Fibroblast of skin of back (primary cell): ENCODE results near the gene RIPOR1.

Experiments used
- DNase-seq: peaks from one replicate; pipeline ENCODE4 v3.0.0-alpha.2; 2013

RIPOR1 gene

DNA sequence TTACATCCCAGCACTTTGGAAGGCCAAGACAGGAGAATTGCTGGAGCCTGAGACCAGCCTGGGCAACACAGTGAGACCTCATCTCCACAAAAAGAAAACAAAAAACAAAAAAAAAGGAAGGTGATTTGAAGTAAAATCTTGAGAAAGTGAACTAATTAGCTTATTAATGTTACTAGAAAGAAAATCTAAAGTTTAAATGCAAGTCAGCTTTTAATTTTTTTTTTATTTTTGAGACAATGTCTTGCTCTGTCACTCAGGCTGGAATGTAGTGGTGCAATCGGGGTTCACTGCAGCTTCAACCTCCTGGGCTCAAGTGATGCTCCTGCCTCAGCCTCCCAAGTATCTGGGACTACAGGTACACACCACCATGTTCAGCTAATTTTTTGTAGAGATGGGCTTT lies 30.2 kb downstream of the RIPOR1 start:
- no peak for DNase-seq

DNA sequence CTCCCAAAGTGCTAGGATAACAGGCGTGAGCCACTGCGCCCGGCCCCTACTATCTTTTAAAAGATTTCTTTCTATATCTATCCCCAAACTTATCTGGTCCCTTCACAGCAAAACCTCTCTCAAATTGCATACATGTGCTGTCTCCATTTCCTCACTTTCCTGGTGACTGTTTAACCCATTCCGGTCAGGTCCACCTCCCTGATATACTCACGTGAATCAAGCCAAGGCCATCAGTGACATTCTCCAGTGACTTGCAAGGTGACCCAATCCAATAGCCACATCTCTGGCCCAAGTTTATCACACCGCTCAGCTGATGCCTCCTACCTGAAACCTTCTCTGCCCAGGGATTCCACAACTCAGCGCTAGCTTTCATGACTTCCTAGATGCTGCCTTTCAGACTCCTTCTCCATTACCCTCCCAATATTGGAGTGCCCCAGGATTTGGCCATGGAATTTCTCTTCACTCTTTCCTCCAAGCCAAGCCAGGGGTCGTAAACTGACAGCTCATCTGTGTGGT lies 32.3 kb downstream of the RIPOR1 start:
- DNase-seq = no peak

DNA sequence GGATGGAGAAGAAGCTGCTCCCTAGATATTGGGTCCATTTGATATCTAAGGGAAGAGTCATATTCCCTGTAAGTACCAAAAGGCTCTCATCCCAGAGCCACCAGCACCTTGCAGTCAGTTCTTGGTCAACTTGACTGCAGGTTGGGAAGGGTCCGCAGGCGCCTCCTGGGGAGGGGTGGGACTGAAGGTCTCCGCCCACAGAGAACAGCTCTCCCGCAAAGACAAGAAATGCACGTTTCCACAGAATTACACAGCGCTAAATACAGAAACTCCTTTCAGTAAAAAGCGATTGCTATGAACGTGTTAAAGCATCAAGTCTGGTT lies 32.8 kb downstream of the RIPOR1 start:
- DNase-seq = no peak

DNA sequence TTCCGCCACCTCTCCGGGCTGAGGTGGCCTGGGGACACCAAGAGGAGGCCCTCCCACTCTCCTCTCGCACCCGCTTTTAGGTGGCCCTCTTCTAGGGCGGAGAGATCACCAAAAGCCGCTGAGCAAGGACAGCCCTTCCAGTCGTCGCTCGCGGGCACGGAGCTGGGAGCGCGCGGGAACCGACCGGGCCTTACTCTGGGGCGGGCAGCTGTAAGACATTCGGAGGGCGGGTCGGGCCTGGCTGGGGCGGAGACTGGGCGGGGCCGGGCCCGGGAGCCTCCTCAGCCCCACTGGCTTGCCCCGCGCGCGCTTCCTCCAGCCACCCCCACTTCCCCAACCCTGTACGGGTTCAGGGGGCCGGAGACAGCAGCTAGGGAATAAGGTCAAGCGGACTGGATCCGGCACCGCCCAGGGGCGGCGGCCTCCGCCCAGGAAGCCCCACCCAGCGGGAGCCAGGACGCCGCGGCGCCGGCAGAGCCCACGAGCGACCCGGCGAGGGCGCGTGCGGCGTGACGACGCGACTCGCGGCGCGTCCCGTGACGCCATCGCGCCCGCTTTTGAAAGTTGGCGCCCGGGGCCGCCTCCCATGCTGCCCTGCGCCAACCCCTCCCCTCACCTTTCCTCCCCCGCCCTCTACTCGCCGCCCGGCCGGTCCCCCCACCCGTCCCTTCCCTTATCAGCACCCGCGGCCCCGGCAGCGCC lies 33.3 kb downstream of the RIPOR1 start:
- DNase-seq = peak; percentile 98

DNA sequence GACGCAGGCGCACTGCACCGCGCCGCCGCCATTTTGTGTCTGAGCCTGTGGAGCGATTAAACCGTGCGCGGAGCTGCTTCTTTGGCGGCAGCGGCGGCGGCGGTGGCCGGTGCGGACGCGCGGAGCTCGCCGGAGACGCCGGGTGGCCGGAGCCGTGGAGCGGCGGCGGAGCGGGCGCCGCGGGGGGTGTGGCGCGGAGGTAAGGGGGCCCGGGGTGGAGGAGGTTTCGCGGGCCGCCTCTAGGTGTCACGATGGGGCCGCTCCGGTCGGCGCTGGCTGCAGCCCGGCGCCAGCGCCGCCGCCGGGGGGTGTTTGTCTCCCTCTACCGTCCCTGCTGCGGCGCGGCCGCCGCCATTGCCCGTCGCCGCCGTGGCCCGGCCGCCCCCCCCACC lies 33.9 kb downstream of the RIPOR1 start, which contains the start of gene CTCF:
Gene CTCF (plus strand): TSS at position 1 of the 392 bp plus-strand sequence. CDS start 48,307 bp downstream, outside the sequence.
- peak; percentile 82 for DNase-seq

DNA sequence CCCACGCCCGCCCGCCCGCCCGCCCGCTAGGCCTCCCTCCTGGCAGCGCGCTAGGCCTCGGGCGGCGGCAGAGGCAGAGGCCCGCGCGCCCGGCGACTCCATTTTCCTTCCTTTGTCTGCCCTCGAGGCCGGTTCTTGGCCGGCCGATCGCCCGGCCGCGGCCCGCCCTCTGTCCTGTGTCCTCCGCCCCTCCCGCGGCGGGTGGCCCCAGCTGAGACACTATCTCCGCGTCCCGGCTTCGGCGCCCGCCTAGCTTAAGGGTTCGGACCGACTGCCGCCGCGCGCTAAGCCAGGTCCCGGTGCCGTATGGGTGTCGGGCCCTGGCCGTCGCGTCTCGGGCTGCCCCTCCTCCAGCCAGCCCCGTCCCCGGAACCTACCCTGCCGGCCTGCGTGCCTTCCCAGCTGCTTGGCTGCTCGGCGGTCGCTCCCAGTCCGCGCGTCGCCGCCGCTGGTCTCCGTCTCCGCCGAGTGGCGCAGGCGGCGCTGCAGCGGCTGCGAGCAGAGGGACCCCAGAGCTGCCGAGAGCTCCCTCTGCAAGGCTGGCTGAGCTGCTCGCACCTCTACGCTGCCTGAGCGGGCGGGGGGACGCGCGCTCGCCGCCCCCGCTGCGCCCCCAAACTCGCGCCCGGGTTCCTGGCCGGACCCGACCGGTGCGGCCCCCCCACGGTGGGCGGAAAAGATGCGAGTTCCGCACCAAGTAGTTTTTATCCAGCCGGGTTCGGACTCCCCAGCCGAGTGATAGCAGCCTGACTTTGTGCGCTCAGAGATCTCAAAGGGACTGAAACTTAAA lies 34.5 kb downstream of the RIPOR1 start:
- peak; percentile 69 for DNase-seq

DNA sequence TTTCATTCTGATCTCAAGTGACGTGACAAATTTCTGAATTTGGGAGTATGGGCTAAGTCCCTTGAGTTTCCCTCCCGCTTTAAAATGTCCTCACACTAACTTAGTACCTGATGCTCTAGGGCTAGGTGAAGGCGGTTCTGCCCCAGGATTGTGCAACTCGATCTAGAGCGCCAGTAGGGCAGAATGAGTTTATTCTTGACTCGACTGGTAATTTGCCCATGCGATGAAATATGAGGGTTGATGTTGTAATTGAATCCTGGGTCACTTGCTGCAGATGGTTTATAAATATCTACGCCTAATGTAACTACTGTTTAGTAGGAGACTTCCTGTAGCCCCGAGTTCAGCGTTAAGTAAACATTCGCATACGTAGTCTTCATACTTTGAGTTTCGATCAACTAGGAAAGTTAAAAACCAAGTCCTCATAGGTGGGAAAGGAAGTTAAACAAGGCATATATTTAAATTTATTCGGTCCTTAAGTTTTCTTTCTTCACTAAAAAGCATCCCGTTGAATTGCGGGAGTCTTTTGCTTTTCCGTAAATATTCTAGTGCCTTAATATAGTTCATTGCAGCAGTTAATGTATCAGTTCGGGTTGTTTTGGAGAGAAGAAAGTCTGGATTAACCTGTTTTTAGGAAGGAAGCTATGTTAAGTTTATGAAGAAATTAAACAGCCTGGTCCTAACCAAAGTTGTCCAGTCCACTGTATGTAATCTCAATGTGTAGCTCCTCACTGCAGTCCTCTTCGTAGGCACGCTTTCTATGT lies 35.3 kb downstream of the RIPOR1 start:
- DNase-seq = peak; percentile 34

DNA sequence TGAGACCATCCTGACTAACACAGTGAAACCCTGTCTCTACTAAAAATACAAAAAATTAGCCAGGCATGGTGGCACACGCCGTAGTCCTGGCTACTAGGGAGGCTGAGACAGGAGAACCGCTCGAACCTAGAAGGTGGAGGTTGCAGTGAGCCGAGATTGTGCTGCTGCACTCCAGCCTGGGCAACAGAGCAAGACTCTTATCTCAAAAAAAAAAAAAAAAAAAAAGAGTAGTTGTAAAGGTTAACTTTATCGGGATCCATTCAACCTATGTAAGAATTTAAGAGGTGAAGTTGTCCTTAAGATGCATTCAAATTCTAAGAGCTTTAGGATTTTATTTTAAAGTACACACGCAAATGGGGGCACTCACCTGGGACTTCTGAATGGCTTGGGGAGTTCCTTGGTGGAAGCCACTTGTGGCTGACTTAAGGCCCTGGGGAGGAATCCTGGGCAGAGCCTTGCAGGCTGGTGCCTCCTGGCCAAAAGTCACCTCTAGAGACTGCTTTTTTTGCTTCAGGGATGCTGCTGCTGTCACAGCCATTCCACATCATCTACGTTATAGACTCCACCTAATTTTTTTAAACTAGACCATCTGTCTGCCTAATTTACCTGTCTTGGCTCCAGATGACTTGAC lies 37.0 kb downstream of the RIPOR1 start:
- no peak for DNase-seq

DNA sequence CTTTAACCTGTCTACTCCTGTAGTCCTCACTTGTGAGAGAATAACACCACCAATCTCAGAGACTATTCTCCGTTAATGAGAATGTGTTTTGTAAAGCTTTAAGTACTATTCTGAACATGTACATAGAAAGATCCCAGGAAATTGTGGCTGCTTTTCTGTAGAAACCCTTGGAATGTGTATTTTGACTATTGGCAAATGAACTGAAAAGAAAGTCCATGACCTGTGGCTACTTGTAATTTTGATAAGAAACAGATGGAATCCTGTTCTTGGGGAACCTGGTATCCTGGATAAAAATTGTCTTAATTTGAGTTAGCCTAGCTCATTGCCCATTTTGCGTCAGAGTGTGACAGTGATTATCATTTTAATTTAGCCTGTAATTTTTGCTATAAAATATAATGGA lies 42.8 kb downstream of the RIPOR1 start:
- peak; percentile 24 for DNase-seq

DNA sequence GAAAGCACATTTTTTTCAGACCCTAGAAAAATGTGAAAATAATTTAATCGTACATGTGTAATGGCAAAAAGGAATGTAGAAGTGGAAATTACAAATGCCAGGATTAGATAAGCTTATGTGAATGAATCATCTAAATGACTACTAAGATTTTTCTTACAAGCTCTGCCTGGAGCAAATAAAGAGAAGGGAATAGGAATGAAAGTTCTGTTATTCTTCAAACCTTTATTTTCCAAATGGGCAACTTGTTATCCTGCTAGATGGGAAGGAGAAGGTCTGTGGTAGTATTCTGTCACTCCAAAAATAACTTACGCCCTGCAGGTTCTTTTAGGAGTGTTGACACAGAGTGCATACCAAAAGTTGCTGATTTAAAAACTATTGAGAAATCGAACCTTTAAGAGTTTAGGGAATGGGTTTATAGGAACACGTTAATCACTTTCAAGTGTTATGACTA lies 43.4 kb downstream of the RIPOR1 start:
- peak; percentile 78 for DNase-seq

DNA sequence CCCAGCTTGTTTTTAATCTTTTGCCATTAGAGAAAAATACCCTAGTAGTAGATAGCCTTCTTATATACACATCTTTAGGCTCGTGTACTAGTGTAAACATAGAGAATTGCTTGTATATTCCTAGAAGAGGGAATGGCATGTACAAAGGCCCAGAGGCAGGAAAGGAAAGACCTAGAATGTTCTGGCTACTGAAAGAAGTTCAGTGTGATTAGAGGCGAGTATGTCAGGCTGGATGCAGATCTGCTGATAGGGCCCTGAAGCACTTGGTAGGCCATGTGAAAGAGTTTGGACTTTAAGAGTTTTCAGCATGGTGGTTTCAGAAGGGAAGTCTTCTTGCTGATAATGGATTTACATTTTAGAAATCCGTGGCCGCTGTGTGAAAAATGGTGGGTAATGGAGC lies 51.1 kb downstream of the RIPOR1 start:
- DNase-seq = no peak

DNA sequence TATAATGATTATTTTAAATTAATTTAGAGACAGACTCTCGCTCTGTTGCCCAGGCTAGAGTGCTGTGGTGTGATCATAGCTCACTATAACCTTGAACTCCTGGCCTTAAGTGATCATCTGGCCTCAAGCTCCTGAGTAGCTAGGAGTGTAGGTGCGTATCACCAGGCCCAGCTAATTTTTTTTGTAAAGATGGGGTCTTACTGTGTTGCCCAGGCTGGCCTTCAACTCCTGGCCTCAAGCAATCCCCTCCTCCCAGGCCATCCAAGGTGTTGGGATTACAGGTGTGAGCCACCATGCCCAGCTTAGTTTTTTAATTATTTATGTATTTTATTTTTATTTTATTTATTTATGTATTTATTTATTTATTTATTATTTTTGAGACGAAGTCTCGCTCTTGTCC lies 51.6 kb downstream of the RIPOR1 start:
- DNase-seq = no peak

DNA sequence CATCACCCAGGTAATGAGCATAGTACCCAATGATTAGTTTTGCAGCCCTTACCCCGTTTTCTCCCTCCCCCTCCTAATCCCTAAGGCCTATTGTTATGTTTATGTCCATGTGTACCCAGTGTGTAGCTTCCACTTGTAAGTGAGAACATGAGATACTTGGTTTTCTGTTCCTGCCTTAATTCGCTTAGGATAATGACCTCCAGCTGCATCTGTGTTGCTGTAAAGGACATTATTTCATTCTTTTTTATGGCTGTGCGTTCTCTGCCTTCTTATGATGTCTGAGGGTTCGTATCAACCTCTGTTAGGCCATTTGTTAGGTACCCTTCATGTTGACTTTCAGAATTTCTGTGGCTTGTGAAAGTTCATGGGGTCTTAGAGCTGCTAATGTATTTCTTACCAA lies 64.7 kb downstream of the RIPOR1 start:
- no peak for DNase-seq

DNA sequence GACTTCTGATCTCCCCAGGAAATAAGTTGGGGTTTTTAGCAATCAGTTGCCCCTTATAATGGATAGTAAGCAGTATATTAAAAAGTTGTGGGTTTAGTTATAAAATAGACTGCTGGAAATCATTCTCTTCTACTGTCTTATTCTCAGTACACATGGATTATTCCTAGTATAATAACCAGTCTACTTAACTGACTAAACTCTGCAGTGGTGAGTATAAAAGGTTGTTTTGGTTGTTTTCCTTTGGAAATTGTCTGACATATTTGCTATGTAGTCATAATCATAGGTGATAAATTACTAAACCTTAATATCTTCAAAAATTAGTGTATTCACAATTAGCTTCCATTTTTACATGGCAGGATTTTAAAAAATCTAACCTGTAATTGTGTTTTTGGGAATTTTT lies 65.1 kb downstream of the RIPOR1 start:
- no peak for DNase-seq

DNA sequence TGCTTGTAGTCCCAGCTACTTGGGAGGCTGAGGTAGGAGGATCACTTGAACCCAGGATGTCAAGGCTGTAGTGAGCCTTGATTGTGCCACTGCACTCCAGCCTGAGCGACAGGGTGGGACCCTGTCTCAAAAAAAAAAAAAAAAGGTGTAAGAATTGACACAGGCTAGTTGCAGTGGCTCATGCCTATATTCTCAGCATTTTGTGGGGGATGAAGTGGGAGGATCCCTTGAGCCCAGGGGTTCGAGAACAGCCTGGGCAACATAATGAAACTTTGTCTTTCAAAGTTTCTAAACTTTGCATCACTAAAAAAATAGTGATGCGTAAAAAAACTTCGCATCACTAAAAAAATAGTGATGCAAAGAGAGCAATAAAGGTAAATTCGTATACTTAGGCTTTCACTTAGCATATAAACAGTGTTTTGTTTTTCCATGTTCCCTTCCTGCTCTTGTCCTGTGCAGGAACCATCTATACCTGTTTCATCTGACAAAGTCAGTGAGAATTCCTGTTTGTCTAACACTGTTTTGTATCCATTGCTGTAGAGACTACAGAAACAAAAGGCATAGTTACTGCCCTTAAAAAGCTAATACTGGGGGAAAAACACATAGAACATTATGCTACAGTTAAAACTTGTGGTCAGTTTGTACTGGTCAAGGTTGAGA lies 65.8 kb downstream of the RIPOR1 start:
- no peak for DNase-seq

DNA sequence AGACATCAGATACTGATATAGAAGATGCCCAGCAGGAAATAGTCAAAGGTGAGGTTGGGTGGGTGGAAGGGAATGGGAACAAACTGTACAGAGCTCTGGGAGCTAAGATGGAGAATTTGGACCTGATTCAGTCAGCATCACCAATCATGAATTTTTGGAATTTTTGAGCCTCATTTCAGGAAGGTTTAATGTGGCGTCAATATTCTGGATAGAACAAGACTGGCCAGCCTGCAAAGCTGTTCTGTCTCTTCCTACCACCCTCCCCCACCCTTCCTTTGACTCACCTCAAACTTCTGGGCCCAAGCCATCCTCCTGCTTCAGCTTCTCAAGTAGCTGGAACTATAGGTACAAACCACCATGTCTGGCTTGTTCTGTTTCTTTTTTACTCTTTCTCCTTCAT lies 66.3 kb downstream of the RIPOR1 start:
- DNase-seq = peak; percentile 11
